H1 (cell line): Measurements from ENCODE around the gene WDFY4. TPM values are rescaled to one million over a fixed set of nuclear protein-coding genes. Genes with fewer than 3 reads are reported as not detected.

ENCODE experiments used
- CTCF ChIA-PET: fragments of 300-600 bp; sonication (Branson Sonifier 250); formaldehyde crosslinking; loops from one replicate; lab custom pipeline; 2021; ENCODE audit not compliant: partially characterized antibody; lab: Charles Lee
- POLR2A ChIA-PET: fragments of 300-600 bp; sonication (Branson Sonifier 250); formaldehyde crosslinking; loops from one replicate; lab custom pipeline; 2021; ENCODE audit warnings: inconsistent platforms; ENCODE audit not compliant: partially characterized antibody; lab: Charles Lee
- DNase-seq, 2 experiments: peaks; one replicate each; pipeline versions ENCODE4 v3.0.0 to v3.0.0-alpha.2; 2010 to 2022; ENCODE audit warnings: low spot score in 2 of 2, low read depth in 1 of 2, mixed read lengths in 1 of 2
- FAIRE-seq: peaks from 2 replicates; lab custom pipeline; 2011; peaks lifted over from hg19 to GRCh38; lab: Jason Lieb, UNC
- H2AFZ ChIP-seq: 2 replicates; pipeline ENCODE4 v1.8.1; 2012; ENCODE audit warnings: low read length, inconsistent platforms
- H2AK5ac ChIP-seq: 2 replicates; pipeline ENCODE4 v1.6.1; 2013; ENCODE audit warnings: low read depth, low read length
- H2BK120ac ChIP-seq: replicated peaks from 2 replicates; pipeline ENCODE3; 2013; ENCODE audit warnings: low read depth, low read length, inconsistent platforms
- H2BK12ac ChIP-seq: 2 replicates; pipeline ENCODE4 v1.6.1; 2013; ENCODE audit warnings: low read depth, low read length
- H2BK15ac ChIP-seq: 2 replicates; pipeline ENCODE4 v1.6.1; 2013; ENCODE audit warnings: low read length
- H2BK20ac ChIP-seq: 2 replicates; pipeline ENCODE4 v1.6.1; 2013; ENCODE audit warnings: low read length
- H2BK5ac ChIP-seq: 2 replicates; pipeline ENCODE4 v1.6.1; 2013; ENCODE audit warnings: low read depth, low read length
- H3K14ac ChIP-seq: 2 replicates; pipeline ENCODE4 v1.6.1; 2013; ENCODE audit warnings: inconsistent platforms; ENCODE audit not compliant: insufficient read length
- H3K18ac ChIP-seq: 2 replicates; pipeline ENCODE4 v1.6.1; 2013; ENCODE audit warnings: low read length; ENCODE audit errors: extremely low read depth
- H3K23ac ChIP-seq: 2 replicates; pipeline ENCODE4 v1.6.1; 2013; ENCODE audit warnings: inconsistent platforms; ENCODE audit not compliant: insufficient read length
- H3K23me2 ChIP-seq: 2 replicates; pipeline ENCODE4 v1.6.1; 2013; ENCODE audit warnings: low read depth, low read length
- H3K27ac ChIP-seq: 2 replicates; pipeline ENCODE4 v1.6.1; 2011; ENCODE audit warnings: low read depth, low read length, inconsistent platforms
- H3K27me3 ChIP-seq, 4 experiments: replicated peaks in 1 of 4; 1 replicate in 1 of 4; 2 replicates in 3 of 4; pipeline versions ENCODE4 v1.6.1 to v1.8.1; 2011 to 2013; ENCODE audit warnings: low read length in 3 of 4, mild to moderate bottlenecking in 3 of 4, inconsistent platforms in 2 of 4, mixed read lengths in 2 of 4, moderate library complexity in 1 of 4; ENCODE audit not compliant: control insufficient read depth in 3 of 4, insufficient read depth in 3 of 4; ENCODE audit errors: extremely low read depth in 1 of 4
- H3K36me3 ChIP-seq, 4 experiments: 2 replicates each; pipeline versions ENCODE4 v1.6.1 to v1.8.1; 2011 to 2013; ENCODE audit warnings: mild to moderate bottlenecking in 4 of 4, low read length in 3 of 4, moderate library complexity in 2 of 4, control low read depth in 1 of 4, inconsistent platforms in 1 of 4; ENCODE audit not compliant: insufficient read depth in 4 of 4, control insufficient read depth in 2 of 4
- H3K4ac ChIP-seq: replicated peaks from 2 replicates; pipeline ENCODE3; 2013; ENCODE audit warnings: low read length, low read depth, mixed read lengths, inconsistent platforms; ENCODE audit not compliant: insufficient read length
- H3K4me1 ChIP-seq, 4 experiments: replicated peaks in 1 of 4; 1 replicate in 1 of 4; 2 replicates in 3 of 4; pipeline versions ENCODE4 v1.6.1 to v1.8.1; 2011 to 2013; ENCODE audit warnings: low read length in 3 of 4, inconsistent platforms in 2 of 4, mixed read lengths in 1 of 4; ENCODE audit not compliant: insufficient read depth in 4 of 4, control insufficient read depth in 3 of 4
- H3K4me2 ChIP-seq, 2 experiments: 2 replicates each; pipeline versions ENCODE4 v1.6.1 to v1.8.1; 2011 to 2013; ENCODE audit warnings: low read depth in 2 of 2, low read length in 2 of 2, control low read depth in 1 of 2, inconsistent platforms in 1 of 2, mild to moderate bottlenecking in 1 of 2; ENCODE audit not compliant: insufficient read depth in 1 of 2
- H3K4me3 ChIP-seq, 4 experiments: fragments of 200-600, 300-600 bp in 1 of 4; sonication (generic), shearing (Covaris generic), sonication (Bioruptor Twin) in 1 of 4; 2 replicates each; pipeline versions ENCODE4 v1.5.1 to v1.8.1; 2011 to 2016; ENCODE audit warnings: low read length in 4 of 4, low read depth in 3 of 4, control low read depth in 2 of 4, inconsistent platforms in 2 of 4, mild to moderate bottlenecking in 2 of 4, mixed read lengths in 1 of 4, moderate library complexity in 1 of 4; ENCODE audit not compliant: insufficient read depth in 2 of 4; ENCODE audit errors: extremely low read depth in 1 of 4
- H3K56ac ChIP-seq: replicated peaks from 2 replicates; pipeline ENCODE3; 2013; ENCODE audit warnings: low read depth, mild to moderate bottlenecking, mixed read lengths, low read length, inconsistent platforms; ENCODE audit not compliant: insufficient read length
- H3K79me1 ChIP-seq: 2 replicates; pipeline ENCODE4 v1.6.1; 2013; ENCODE audit warnings: low read depth, low read length, control low read depth
- H3K79me2 ChIP-seq, 2 experiments: 2 replicates each; pipeline versions ENCODE4 v1.6.1 to v1.8.1; 2012 to 2013; ENCODE audit warnings: low read length in 2 of 2, mild to moderate bottlenecking in 2 of 2, inconsistent platforms in 1 of 2; ENCODE audit not compliant: insufficient read depth in 2 of 2, control insufficient read depth in 1 of 2
- H3K9ac ChIP-seq, 4 experiments: replicated peaks in 1 of 4; 1 replicate in 1 of 4; 2 replicates in 3 of 4; pipeline versions ENCODE4 v1.6.1 to v1.8.1; 2011 to 2013; ENCODE audit warnings: low read depth in 3 of 4, low read length in 3 of 4, control low read depth in 2 of 4, mild to moderate bottlenecking in 2 of 4, moderate library complexity in 2 of 4, inconsistent platforms in 1 of 4; ENCODE audit errors: extremely low read depth in 1 of 4
- H3K9me3 ChIP-seq, 2 experiments: 2 replicates each; pipeline versions ENCODE4 v1.6.1 to v1.8.1; 2012 to 2013; ENCODE audit warnings: mild to moderate bottlenecking in 2 of 2, moderate library complexity in 2 of 2, control low read depth in 1 of 2, inconsistent platforms in 1 of 2, low read depth in 1 of 2, low read length in 1 of 2, mixed read lengths in 1 of 2; ENCODE audit not compliant: insufficient read depth in 2 of 2
- H4K20me1 ChIP-seq, 2 experiments: replicated peaks in 1 of 2; 2 replicates each; pipeline versions ENCODE3 to v1.8.1; 2011 to 2013; ENCODE audit warnings: inconsistent platforms in 2 of 2, low read length in 2 of 2, mild to moderate bottlenecking in 1 of 2; ENCODE audit not compliant: insufficient read depth in 2 of 2, control insufficient read depth in 1 of 2
- H4K5ac ChIP-seq: 2 replicates; pipeline ENCODE4 v1.6.1; 2013; ENCODE audit warnings: low read length, low read depth, mixed read lengths, inconsistent platforms; ENCODE audit not compliant: insufficient read length
- H4K8ac ChIP-seq: 2 replicates; pipeline ENCODE4 v1.8.0; 2013; ENCODE audit warnings: mild to moderate bottlenecking, moderate library complexity, low read length, inconsistent platforms; ENCODE audit not compliant: insufficient read depth; ENCODE audit errors: extremely low read depth
- H4K91ac ChIP-seq: replicated peaks from 2 replicates; pipeline ENCODE3; 2013; ENCODE audit warnings: low read length, mixed read lengths, inconsistent platforms; ENCODE audit not compliant: insufficient read length
- CHD1 ChIP-seq: IDR thresholded peaks from 2 replicates; pipeline ENCODE4 v1.6.1; 2012; ENCODE audit warnings: low read depth, low read length, improper control_type of control experiment
- CTBP2 ChIP-seq: IDR thresholded peaks from 2 replicates; pipeline ENCODE4 v1.7.0; 2011; ENCODE audit warnings: borderline replicate concordance, mild to moderate bottlenecking, moderate library complexity, mixed read lengths, low read length; ENCODE audit not compliant: insufficient read depth, insufficient read length
- EGR1 ChIP-seq: IDR thresholded peaks from 2 replicates; pipeline ENCODE4 v1.6.1; 2011; ENCODE audit warnings: low read depth, low read length, borderline replicate concordance
- FOSL1 ChIP-seq: IDR thresholded peaks from 2 replicates; pipeline ENCODE4 v1.6.1; 2011; ENCODE audit warnings: mild to moderate bottlenecking, low read depth, low read length, moderate library complexity; ENCODE audit not compliant: insufficient read depth
- GABPA ChIP-seq: IDR thresholded peaks from 2 replicates; pipeline ENCODE4 v1.6.1; 2011; ENCODE audit warnings: mild to moderate bottlenecking, low read length, moderate library complexity, borderline replicate concordance; ENCODE audit not compliant: insufficient read depth
- GTF2F1 ChIP-seq: IDR thresholded peaks from 2 replicates; pipeline ENCODE4 v1.6.1; 2012; ENCODE audit warnings: low read depth, low read length, improper control_type of control experiment, borderline replicate concordance
- JUN ChIP-seq: IDR thresholded peaks from 2 replicates; pipeline ENCODE4 v1.6.1; 2011; ENCODE audit warnings: low read depth, mild to moderate bottlenecking, improper control_type of control experiment, low read length
- KDM5A ChIP-seq: fragments of 200-600 bp; IDR thresholded peaks from 2 replicates; pipeline ENCODE4 v1.7.1; 2012; ENCODE audit warnings: mild to moderate bottlenecking, low read length, inconsistent platforms, mixed read lengths
- MAFK ChIP-seq: IDR thresholded peaks from 2 replicates; pipeline ENCODE4 v1.6.1; 2012; ENCODE audit warnings: low read depth, mild to moderate bottlenecking, improper control_type of control experiment, low read length
- POLR2A ChIP-seq, 2 experiments: IDR thresholded peaks; 1 replicate in 1 of 2; 2 replicates in 1 of 2; pipeline ENCODE4 v1.6.1; 2011; ENCODE audit warnings: low read depth in 2 of 2, low read length in 2 of 2, mild to moderate bottlenecking in 2 of 2; ENCODE audit errors: control extremely low read depth in 1 of 2
- SIX5 ChIP-seq: IDR thresholded peaks from 2 replicates; pipeline ENCODE4 v1.6.1; 2011; ENCODE audit warnings: mild to moderate bottlenecking, low read depth, low read length
- USF2 ChIP-seq: IDR thresholded peaks from 2 replicates; pipeline ENCODE4 v1.6.1; 2011; ENCODE audit warnings: low read length, improper control_type of control experiment
- YY1 ChIP-seq: IDR thresholded peaks from 2 replicates; pipeline ENCODE4 v1.6.1; 2011; ENCODE audit warnings: low read depth, mild to moderate bottlenecking, low read length
- WGBS, 2 experiments: shearing (Covaris generic) in 1 of 2; methylation state at CpG; one replicate each; pipeline versions ENCODE4 v1.1.6 to v1.1.7; 2013 to 2015; ENCODE audit warnings: low lambda C conversion rate in 2 of 2, mixed read lengths in 2 of 2, inconsistent platforms in 1 of 2, low coverage in 1 of 2, missing lambda C conversion rate in 1 of 2; ENCODE audit not compliant: insufficient replicate concordance in 2 of 2, insufficient coverage in 1 of 2, insufficient read length in 1 of 2; ENCODE audit errors: extremely low coverage in 1 of 2, missing lambda C conversion rate in 1 of 2; 5-methylcytosine and 5-hydroxymethylcytosine counted together
- polyA plus RNA-seq, 7 experiments: library from polyadenylated mRNA; depleted of rRNA in 3 of 7; stranded (reverse) in 5 of 7; unstranded in 2 of 7; fragments of >200 nt in 5 of 7; fragments of 200-250 nt in 2 of 7; gene quantifications; 1 replicate in 5 of 7; 2 replicates in 1 of 7; 4 replicates in 1 of 7; pipeline versions ENCODE4 v1.2.1 to v1.2.3, GENCODE V29; 2011 to 2013; ENCODE audit warnings: missing spikeins in 2 of 7, mixed read lengths in 2 of 7
- total RNA-seq: library from RNA; stranded (reverse); fragmentation: NEBNext Ultra II Directional; extraction: Animal tissue kit (Norgen Biotek cat#: 25700); gene quantifications from 2 replicates; pipeline ENCODE4 v1.2.1, GENCODE V29; 2021

Gene WDFY4
- total and polyA plus RNA-seq, 2 of the 8 experiments (the other 6 are each of a cell fraction or from before 2014, with no cell fraction given), result not detected

- Histone ChIP-seq H3K4me1 (no peaks in the 10 kb centered on the region), H3K4me3 (no peak overlapping the region), H3K23ac (no peak overlapping the region), H3K56ac (no peak overlapping the region), H2BK120ac (no peak overlapping the region), H2BK15ac (no peak overlapping the region), H2BK20ac (no peak overlapping the region), H2AK5ac (no peak overlapping the region), H3K4ac (no peak overlapping the region), H3K23me2 (no peaks in the 10 kb centered on the region), H4K5ac (no peak overlapping the region), H3K18ac (no peak overlapping the region), H3K14ac (no peak overlapping the region), H4K91ac (no peak overlapping the region), H3K9me3 (no peaks in the 10 kb centered on the region), H4K8ac (no peak overlapping the region), H2BK12ac (no peak overlapping the region), H3K27ac (no peak overlapping the region), H2BK5ac (no peak overlapping the region), H3K9ac (no peak overlapping the region), H2AFZ (no peak overlapping the region), H3K36me3 (no peaks in the 10 kb centered on the region; a peak in 1 of 8 replicates), H3K4me2 (no peak overlapping the region), H4K20me1 (no peaks in the 10 kb centered on the region), H3K27me3 (0 out of 7 replicates have a peak, but pooled peaks cover 0 to 2% (median 1%) of the 10 kb centered on the region in 4 experiments), H3K79me2 (no peaks in the 10 kb centered on the region), H3K79me1 (no peaks in the 10 kb centered on the region)
- DNase-seq (no peak), FAIRE-seq (no peak)
- ChIA-PET CTCF (interaction anchor here (0.6 to 1.3 kb wide), 3 partner anchors 24 to 138 kb away, joined by 3 read pairs; no protein-coding TSS in a partner anchor), POLR2A (no interaction called here)
- 91% methylated on average over 18 of the region's 18 CpGs; no CpG with 5 or more reads in 1 of the 2 experiments for WGBS, 2 experiments
- TF ChIP-seq YY1, result no peak
- no peak for TF ChIP-seq GTF2F1
- no peak for TF ChIP-seq USF2
- no peak for TF ChIP-seq SIX5
- TF ChIP-seq JUN, result no peak
- no peak for TF ChIP-seq FOSL1
- no peak for TF ChIP-seq GABPA
- TF ChIP-seq EGR1, result no peak
- TF ChIP-seq MAFK, result no peak
- TF ChIP-seq KDM5A, result no peak
- no peak for TF ChIP-seq CTBP2
- TF ChIP-seq POLR2A (IDR thresholded peaks at IDR 0.05; ENCODE audit: control extremely low read depth in 1 of 2, low read depth in 2 of 2, low read length in 2 of 2), result no peak
- TF ChIP-seq CHD1, result no peak
These were observed 134.3 kb downstream of the WDFY4 start for GRCh38 chr10:48818861-48819520.
